GM12875 (cell line): ENCODE data around the gene SCD.

ENCODE experiments used
- H3K4me3 ChIP-seq: one replicate; pipeline ENCODE4 v1.5.1; 2011; ENCODE audit warnings: low read depth, low read length, control low read depth
- TF ChIP-seq, protein P1 (sequence below): IDR thresholded peaks from 2 replicates; pipeline ENCODE4 v1.5.1; 2011; ENCODE audit warnings: low read depth, mild to moderate bottlenecking, control low read depth, inconsistent platforms, low read length, moderate library complexity, borderline replicate concordance; ENCODE audit not compliant: insufficient read depth

SCD gene

DNA sequence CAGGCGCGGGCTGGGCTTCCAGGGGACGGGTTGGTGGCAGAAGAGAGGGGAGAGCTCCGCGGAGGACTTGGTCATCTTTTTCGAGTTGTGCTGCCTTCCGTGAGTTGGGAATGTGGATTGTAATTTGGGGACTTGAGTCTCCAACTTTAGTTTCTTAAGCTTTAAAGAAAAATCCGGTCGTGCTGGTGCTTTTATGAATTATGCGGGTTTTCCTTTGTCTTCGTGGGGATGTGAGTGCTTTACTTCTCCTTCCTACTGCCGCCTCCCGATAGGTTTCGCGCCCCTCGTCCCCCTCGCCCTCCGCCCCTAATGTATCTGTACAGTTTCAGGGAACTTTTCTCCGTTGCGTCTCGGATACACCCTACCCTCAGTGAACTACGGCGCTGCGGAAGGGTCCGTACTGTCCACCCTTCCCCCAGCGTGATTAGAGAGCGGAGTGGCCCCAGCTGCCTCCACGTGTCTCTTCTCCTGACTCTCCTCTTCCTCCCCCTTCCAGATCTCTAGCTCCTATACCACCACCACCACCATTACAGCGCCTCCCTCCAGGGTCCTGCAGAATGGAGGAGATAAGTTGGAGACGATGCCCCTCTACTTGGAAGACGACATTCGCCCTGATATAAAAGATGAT is 649 bp downstream of the SCD start:
- H3K4me3 ChIP-seq: peak overlapping the region; percentile 86
- TF ChIP-seq, protein P1, sequence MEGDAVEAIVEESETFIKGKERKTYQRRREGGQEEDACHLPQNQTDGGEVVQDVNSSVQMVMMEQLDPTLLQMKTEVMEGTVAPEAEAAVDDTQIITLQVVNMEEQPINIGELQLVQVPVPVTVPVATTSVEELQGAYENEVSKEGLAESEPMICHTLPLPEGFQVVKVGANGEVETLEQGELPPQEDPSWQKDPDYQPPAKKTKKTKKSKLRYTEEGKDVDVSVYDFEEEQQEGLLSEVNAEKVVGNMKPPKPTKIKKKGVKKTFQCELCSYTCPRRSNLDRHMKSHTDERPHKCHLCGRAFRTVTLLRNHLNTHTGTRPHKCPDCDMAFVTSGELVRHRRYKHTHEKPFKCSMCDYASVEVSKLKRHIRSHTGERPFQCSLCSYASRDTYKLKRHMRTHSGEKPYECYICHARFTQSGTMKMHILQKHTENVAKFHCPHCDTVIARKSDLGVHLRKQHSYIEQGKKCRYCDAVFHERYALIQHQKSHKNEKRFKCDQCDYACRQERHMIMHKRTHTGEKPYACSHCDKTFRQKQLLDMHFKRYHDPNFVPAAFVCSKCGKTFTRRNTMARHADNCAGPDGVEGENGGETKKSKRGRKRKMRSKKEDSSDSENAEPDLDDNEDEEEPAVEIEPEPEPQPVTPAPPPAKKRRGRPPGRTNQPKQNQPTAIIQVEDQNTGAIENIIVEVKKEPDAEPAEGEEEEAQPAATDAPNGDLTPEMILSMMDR: no peak

DNA sequence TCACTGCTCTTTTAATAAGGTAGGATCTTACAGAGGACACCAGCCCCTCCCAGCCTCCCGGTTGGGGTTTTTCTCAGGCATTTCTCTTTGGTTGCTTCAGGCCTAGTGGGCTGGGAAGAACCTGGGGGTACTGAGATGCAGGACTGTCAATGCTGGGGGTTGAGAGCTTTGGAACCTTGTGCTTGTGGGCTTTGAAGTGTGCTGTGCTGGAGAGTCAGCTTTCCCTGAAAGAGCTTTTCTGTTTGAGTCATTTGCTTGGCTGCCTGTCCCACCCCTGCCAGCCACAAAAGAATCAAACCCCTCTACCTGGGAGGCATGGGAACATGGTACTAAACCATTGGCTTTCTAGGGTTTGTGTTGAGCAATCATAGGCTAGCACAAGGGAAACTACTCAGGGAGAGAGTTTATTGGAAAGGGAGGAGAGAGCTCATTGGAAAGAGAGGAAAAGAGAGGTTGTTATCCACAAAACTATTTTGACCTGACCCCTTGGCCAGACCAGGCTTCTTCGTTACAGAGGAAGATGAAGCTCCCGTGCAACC is 1.4 kb downstream of the SCD start:
- TF ChIP-seq, protein P1: no peak
- H3K4me3 ChIP-seq: peak overlapping the region; percentile 86

DNA sequence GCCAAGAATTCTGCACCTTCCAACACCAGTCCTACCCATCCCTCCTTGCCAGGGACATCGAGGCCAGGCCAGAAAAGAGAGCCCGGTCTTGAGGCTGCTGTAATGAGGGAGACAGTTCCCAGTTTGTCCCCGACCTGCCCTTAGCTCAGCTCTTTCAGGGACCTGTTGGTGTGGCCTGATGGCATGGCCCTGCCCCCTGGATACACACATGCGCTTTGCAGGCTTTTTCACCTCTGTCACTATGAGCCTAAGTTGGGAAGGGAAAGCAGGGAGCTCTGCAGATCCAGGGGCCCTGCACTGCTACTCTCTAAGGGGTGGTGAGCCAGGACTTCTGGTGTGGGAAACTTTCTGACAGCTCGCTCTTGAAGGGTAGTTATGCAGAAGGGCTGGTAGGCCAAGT is 2.1 kb downstream of the SCD start:
- peak overlapping the region; percentile 86 for H3K4me3 ChIP-seq
- TF ChIP-seq, protein P1: no peak

DNA sequence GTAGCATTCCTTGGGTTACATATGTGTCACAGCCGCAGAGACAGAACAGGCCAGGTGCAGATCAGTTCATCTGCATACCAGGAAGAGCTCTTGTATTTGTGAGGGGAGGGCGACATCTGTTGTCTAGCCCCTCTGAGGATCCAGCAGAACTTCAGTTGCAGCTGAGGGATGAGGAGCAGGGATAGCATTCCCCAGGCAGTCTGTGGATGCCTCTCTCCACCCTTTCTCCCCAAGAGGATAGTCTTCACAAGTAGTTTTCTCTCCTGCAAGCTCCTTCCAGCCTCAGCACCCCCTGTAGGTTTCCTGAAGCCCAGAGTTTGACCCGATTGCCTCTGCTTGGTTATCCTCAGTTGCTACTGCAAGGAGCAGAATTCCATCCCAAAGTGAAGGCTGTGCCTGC is 2.6 kb downstream of the SCD start:
- TF ChIP-seq, protein P1: no peak

DNA sequence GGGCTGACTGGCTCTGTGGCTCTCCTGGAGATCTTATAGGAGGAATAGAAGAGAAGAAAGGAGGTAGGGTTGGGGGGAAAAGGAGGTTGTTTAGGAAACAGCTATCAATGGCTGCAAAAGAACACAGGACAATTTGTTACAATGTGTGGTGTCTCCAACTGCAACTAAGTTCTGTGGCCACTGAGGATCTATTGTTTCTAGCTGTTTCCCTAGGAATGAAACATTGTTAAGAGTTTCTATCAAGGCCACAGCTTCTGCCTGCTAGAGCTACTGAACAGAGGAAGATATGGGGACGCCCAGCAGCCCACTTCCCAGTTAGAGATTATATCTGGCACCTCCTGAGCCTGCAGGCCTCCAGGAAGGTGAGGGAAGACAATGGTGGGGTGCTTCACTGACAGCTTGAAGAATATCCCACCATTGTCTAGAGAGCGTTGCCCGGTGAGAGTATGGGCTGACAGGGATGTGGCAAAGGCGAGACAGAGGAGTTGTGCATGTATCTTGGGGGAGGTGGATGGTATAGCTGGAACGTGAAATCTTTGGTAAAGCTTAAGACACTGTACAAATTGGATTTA is 4.0 kb downstream of the SCD start:
- H3K4me3 ChIP-seq: no peak overlapping the region
- TF ChIP-seq, protein P1: no peak

More for the DNA sequence above, 2.6 kb downstream of the SCD start:
- H3K4me3 ChIP-seq: no peak overlapping the region

DNA sequence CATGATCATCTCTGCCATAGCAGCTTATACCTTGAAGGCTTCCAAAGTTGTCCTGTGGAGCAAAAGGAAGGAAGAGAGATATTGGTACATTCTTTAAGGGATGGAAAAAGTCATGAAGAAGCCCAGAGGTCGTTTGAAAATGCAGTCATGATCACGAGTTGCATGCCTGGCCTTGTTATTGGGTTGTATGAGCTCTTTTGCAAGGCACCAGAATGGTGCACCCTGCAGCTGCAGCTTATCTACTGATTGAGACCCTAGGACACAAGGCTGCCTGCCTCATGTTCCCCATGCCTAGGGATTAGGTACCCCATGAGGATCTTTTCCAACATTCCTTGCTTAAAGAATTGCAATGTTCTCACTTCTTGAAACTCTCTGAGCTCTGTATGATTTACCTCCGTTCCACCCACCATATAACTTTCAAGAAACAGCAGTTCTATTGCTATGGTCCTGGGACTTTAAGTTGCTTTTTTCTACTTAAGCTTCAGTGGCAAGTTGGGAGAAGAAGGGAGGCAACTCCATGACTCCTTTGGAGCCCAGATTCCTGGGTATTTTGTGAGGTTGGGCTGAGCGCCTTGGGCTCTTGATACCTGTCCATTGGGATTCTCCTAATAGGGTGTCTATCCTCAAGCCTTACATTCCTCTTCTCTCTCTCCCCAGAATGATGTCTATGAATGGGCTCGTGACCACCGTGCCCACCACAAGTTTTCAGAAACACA is 6.9 kb downstream of the SCD start:
- TF ChIP-seq, protein P1: no peak
- no peak overlapping the region for H3K4me3 ChIP-seq
